Measurements from ENCODE around the gene PHRF1.

DNA sequence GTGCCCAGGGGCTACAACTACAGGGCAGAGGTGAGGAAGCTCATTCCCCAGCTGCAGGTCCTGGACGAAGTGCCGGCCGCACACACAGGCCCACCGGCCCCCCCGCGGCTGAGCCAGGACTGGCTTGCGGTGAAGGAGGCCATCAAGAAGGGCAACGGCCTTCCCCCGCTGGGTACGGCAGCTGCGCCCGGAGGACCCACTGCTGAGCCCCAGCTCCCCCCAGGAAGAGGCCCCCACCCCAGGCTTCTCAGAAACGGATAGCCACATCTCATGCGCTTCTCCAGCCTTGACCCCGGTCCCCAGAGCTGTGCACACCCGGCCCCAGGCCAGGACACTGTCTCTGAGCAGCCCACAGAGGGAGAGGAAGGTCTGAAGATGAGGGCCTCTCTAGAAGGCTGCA is 25.1 kb upstream of the PHRF1 start:
- TF ChIP-seq MXI1 (IDR thresholded peaks at IDR 0.05; ENCODE audit: low read depth, low read length) (no peak), MAX (IDR thresholded peaks at IDR 0.05; ENCODE audit: low read depth) (no peak), CTCF (IDR thresholded peaks at IDR 0.05) (no peak), POLR2AphosphoS5 (IDR thresholded peaks at IDR 0.05; ENCODE audit: low read depth, low read length) (no peak), SMC3 (IDR thresholded peaks at IDR 0.05; ENCODE audit: low read depth, low read length) (no peak), TEAD4 (IDR thresholded peaks at IDR 0.05; ENCODE audit: borderline replicate concordance, insufficient read depth) (no peak), RAD21 (IDR thresholded peaks at IDR 0.05; ENCODE audit: low read length) (no peak), MEF2A (IDR thresholded peaks at IDR 0.05; ENCODE audit: borderline replicate concordance, low read depth) (no peak), NRF1 (IDR thresholded peaks at IDR 0.05; ENCODE audit: low read depth, low read length) (no peak), TAF1 (IDR thresholded peaks at IDR 0.05; ENCODE audit: borderline replicate concordance, low read depth, low read length) (no peak), JUND (IDR thresholded peaks at IDR 0.05) (no peak), FOXM1 (IDR thresholded peaks at IDR 0.05; ENCODE audit: low read depth) (no peak)
- TF ChIP-seq, protein P1, sequence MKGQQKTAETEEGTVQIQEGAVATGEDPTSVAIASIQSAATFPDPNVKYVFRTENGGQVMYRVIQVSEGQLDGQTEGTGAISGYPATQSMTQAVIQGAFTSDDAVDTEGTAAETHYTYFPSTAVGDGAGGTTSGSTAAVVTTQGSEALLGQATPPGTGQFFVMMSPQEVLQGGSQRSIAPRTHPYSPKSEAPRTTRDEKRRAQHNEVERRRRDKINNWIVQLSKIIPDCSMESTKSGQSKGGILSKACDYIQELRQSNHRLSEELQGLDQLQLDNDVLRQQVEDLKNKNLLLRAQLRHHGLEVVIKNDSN (IDR thresholded peaks at IDR 0.05; ENCODE audit: borderline replicate concordance, low read depth) = no peak
- TF ChIP-seq, protein P2, sequence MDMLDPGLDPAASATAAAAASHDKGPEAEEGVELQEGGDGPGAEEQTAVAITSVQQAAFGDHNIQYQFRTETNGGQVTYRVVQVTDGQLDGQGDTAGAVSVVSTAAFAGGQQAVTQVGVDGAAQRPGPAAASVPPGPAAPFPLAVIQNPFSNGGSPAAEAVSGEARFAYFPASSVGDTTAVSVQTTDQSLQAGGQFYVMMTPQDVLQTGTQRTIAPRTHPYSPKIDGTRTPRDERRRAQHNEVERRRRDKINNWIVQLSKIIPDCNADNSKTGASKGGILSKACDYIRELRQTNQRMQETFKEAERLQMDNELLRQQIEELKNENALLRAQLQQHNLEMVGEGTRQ (IDR thresholded peaks at IDR 0.05; ENCODE audit: borderline replicate concordance, low read depth, low read length) = no peak
